Mononuclear cell (primary cell): ENCODE measurements around the gene DISC1. TPM values are rescaled to one million over a fixed set of nuclear protein-coding genes. Genes with fewer than 3 reads are reported as not detected.

Experiments
- H3K27me3 ChIP-seq: 2 replicates; pipeline ENCODE4 v1.6.0; 2011; ENCODE audit warnings: low read length, control low read depth; ENCODE audit not compliant: insufficient read depth
- H3K4me1 ChIP-seq: 2 replicates; pipeline ENCODE4 v1.5.1; 2011; ENCODE audit warnings: mild to moderate bottlenecking, low read length, control low read depth; ENCODE audit not compliant: insufficient read depth
- H3K4me3 ChIP-seq: 2 replicates; pipeline ENCODE4 v1.5.1; 2011; ENCODE audit warnings: mild to moderate bottlenecking, low read length, moderate library complexity
- H3K9me3 ChIP-seq: 2 replicates; pipeline ENCODE4 v1.5.1; 2011; ENCODE audit warnings: low read depth, mild to moderate bottlenecking, control low read depth, low read length
- total RNA-seq: library from RNA; depleted of rRNA; stranded (reverse); fragments of >200 nt; gene quantifications from one replicate; pipeline ENCODE4 v1.2.3, GENCODE V29; 2012

DISC1 gene
- total RNA-seq, 1 donor: 17.2 TPM

DNA sequence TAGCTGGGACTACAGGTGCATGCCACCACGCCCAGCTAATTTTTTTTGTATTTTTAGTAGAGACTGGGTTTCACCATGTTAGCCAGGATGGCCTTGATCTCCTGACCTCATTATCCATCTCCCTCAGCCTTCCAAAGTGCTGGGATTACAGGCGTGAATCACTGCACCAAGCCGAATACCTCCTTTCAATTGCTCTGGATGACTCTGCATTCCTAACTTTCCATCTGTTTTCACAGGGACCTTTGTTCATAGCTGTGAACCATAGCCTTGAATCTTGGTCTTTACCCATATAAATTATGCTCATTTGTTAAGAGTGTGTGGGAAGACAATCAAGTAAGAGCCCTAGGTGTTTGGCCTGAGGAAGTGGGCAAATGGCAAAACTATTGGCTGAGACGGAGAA lies 422.7 kb downstream of the DISC1 start:
- Histone ChIP-seq H3K4me3 (no peak overlapping the region), H3K27me3 (no peaks in the 10 kb centered on the region), H3K4me1 (no peaks in the 10 kb centered on the region), H3K9me3 (no peaks in the 10 kb centered on the region)

- H3K4me1 ChIP-seq: no peaks in the 10 kb centered on the region
- no peaks in the 10 kb centered on the region for H3K9me3 ChIP-seq
- no peak overlapping the region for H3K4me3 ChIP-seq
- no peaks in the 10 kb centered on the region for H3K27me3 ChIP-seq
Measured at GRCh38 chr1:232057217-232057895, 430.8 kb downstream of the DISC1 start.

- Histone ChIP-seq H3K4me1 (no peaks in the 10 kb centered on the region), H3K27me3 (no peaks in the 10 kb centered on the region), H3K4me3 (no peak overlapping the region), H3K9me3 (no peaks in the 10 kb centered on the region)
Measured at GRCh38 chr1:232057896-232058274, 431.3 kb downstream of the DISC1 start.

DNA sequence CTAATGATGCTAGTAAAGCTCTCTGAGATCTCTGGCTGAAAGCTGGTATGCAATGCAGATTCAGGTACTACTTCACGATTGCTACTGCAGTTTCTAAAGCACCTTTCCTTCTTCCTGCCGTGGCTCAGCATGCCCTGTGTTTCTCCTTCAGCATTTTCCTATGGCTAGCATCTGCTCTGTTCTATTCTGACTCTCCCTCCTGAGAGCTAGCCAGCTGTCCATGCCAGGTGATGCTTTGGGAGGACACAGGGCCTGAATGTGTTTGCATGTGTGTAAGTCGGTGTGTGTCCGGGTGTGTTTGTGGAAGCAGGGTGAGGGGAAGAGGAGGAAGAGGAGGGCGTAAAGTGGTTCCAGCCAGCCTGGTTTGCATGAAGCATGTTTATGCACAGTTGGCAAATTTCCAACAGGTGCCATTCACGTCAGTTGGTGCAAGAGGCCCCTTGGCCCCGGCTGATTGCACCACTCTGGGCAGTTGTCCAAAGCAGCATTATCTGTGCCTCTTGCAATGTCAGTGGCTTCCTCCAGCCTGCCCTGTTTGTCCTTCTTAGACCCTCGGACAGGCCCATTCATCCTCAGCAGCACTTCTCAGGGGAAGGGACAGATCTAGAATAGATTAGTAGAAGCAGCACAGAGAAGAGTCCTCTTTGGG lies 433.3 kb downstream of the DISC1 start:
- no peaks in the 10 kb centered on the region for H3K9me3 ChIP-seq
- no peaks in the 10 kb centered on the region for H3K27me3 ChIP-seq
- H3K4me1 ChIP-seq: no peaks in the 10 kb centered on the region
- H3K4me3 ChIP-seq: no peak overlapping the region

DNA sequence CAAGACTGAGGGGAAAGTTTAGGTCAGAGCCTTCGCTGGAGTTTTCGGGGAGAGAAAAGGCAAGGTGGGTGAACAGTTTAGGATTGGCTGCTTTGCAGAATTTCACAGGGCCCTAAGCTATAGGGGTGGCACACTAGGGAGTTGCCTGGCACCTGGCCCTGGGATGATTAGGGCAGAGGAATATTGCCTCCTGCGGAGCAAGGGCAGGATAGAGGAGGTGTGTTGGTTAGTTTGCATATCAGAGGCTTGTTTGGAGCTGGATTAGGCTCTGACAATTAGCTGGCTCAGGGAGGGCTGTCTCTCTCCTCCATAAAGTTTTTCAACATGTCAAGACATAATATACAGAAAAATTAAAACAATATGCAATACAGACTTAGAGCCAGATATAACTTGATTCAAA lies 436.4 kb downstream of the DISC1 start:
- no peaks in the 10 kb centered on the region for H3K9me3 ChIP-seq
- H3K4me3 ChIP-seq: no peak overlapping the region

GRCh38 chr1:232066521-232066920 lies 439.9 kb downstream of the DISC1 start:
- no peaks in the 10 kb centered on the region for H3K9me3 ChIP-seq
- no peaks in the 10 kb centered on the region for H3K4me1 ChIP-seq
- H3K27me3 ChIP-seq: no peaks in the 10 kb centered on the region
- H3K4me3 ChIP-seq: no peak overlapping the region

More for the DNA sequence above, 436.4 kb downstream of the DISC1 start:
- no peaks in the 10 kb centered on the region for H3K4me1 ChIP-seq
- no peaks in the 10 kb centered on the region for H3K27me3 ChIP-seq

DNA sequence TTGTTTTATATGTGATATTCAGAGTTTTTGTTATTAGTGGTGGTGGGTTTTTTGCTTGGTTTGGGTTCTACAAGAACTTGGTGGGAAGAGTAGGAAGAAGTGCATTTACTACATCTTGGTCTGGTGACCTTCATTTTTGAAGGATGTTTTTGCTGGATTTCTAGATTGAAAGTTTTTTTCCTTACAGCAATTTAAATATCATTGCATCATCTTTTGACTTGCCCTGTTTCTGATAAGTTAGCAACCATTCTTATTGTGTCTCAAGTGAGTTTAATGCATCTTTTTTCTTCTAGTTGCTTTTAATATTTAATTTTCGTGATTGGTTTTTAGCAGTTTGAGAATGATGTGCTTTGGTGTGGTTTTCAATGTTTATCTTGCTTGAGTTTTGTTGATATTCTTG lies 447.7 kb downstream of the DISC1 start:
- Histone ChIP-seq H3K4me3 (no peak overlapping the region), H3K27me3 (peaks cover 11% of the 10 kb centered on the region), H3K4me1 (no peaks in the 10 kb centered on the region), H3K9me3 (no peaks in the 10 kb centered on the region)

GRCh38 chr1:232077809-232078208 lies 451.2 kb downstream of the DISC1 start:
- Histone ChIP-seq H3K9me3 (no peaks in the 10 kb centered on the region), H3K4me1 (no peaks in the 10 kb centered on the region), H3K4me3 (no peak overlapping the region), H3K27me3 (peaks cover 11% of the 10 kb centered on the region)

DNA sequence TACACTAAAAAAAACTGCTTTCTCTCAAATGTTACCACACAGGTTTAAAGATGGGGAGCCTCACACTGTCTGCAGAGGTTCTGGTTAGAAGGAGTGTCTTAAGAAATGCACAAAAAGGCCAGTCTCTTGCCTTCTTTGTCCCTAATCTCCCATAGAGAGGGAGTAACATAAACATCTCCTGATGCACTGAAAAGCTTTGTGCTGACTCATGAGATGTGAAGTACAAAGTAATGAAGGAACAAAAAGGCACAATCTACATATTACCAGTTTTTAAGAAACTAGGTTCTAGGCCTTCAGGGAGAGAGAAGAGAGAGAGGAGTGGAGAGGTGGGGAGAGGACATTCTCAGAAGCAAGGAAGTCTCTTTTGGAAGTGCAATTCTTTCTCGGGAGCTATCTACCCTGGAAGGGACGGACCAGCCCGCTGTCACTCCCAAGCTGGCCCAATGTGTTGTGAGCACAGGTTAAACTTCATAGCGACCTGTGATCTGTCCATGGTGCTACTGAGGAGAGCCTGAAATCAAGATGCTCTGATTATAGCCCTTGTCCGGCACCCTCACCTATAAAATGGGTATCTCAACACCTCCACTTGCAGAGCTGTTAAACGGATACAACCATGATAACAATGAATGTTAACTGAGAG lies 458.1 kb downstream of the DISC1 start:
- no peaks in the 10 kb centered on the region for H3K9me3 ChIP-seq
- H3K4me1 ChIP-seq: no peaks in the 10 kb centered on the region
- no peak overlapping the region for H3K4me3 ChIP-seq

GRCh38 chr1:232090816-232091215 lies 464.2 kb downstream of the DISC1 start:
- no peak overlapping the region for H3K4me3 ChIP-seq
- no peaks in the 10 kb centered on the region for H3K9me3 ChIP-seq
- H3K4me1 ChIP-seq: no peaks in the 10 kb centered on the region
- H3K27me3 ChIP-seq: no peaks in the 10 kb centered on the region

More for the DNA sequence above, 458.1 kb downstream of the DISC1 start:
- H3K27me3 ChIP-seq: no peaks in the 10 kb centered on the region

Other genes with a start within 250 kb of the DISC1 start
- 19.0 TPM for gene EGLN1, start 204.5 kb upstream of the DISC1 start, total RNA-seq
- gene TSNAX, start 98.1 kb upstream of the DISC1 start, total RNA-seq: 27.3 TPM